Measurements from ENCODE around the gene TMEM259.

TMEM259 gene

GRCh38 chr19:961866-962620 is 58.9 kb downstream of the TMEM259 start:
- no peaks in the 10 kb centered on the region for H3K36me3 ChIP-seq (ENCODE audit: control insufficient read depth, insufficient read depth, low read length)
- no peaks in the 10 kb centered on the region for H3K9me3 ChIP-seq (ENCODE audit: control insufficient read depth, low read length)
- H3K9ac ChIP-seq = no peak overlapping the region
- H3K4me3 ChIP-seq (ENCODE audit: low read depth, low read length) = no peak overlapping the region
- no peak overlapping the region for H2AFZ ChIP-seq
- peaks cover 4% of the 10 kb centered on the region for H3K79me2 ChIP-seq
- H3K27me3 ChIP-seq (ENCODE audit: control insufficient read depth, insufficient read depth, low read length) = no peaks in the 10 kb centered on the region
- H3K27ac ChIP-seq = no peak overlapping the region
- no peak overlapping the region for H3K4me2 ChIP-seq (ENCODE audit: low read length)
- H3K4me1 ChIP-seq = no peaks in the 10 kb centered on the region
- no peak for TF ChIP-seq CTCF (IDR thresholded peaks at IDR 0.05)

GRCh38 chr19:960601-960938 is 60.4 kb downstream of the TMEM259 start:
- Histone ChIP-seq H3K9ac (no peak overlapping the region), H3K79me2 (peaks cover 12% of the 10 kb centered on the region), H3K4me2 (ENCODE audit: low read length) (no peak overlapping the region), H2AFZ (no peak overlapping the region), H3K36me3 (ENCODE audit: control insufficient read depth, insufficient read depth, low read length) (no peaks in the 10 kb centered on the region), H3K9me3 (ENCODE audit: control insufficient read depth, low read length) (no peaks in the 10 kb centered on the region), H3K27me3 (ENCODE audit: control insufficient read depth, insufficient read depth, low read length) (no peaks in the 10 kb centered on the region), H3K4me1 (no peaks in the 10 kb centered on the region), H3K27ac (no peak overlapping the region), H3K4me3 (ENCODE audit: low read depth, low read length) (no peak overlapping the region)
- TF ChIP-seq CTCF (IDR thresholded peaks at IDR 0.05) = no peak

GRCh38 chr19:960020-960419 is 60.9 kb downstream of the TMEM259 start:
- no peak overlapping the region for H2AFZ ChIP-seq
- TF ChIP-seq CTCF (IDR thresholded peaks at IDR 0.05) = no peak
- H3K9me3 ChIP-seq (ENCODE audit: control insufficient read depth, low read length) = no peaks in the 10 kb centered on the region
- H3K9ac ChIP-seq = no peak overlapping the region
- no peak overlapping the region for H3K4me3 ChIP-seq (ENCODE audit: low read depth, low read length)
- H3K4me1 ChIP-seq = no peaks in the 10 kb centered on the region
- H3K27ac ChIP-seq = no peak overlapping the region
- H3K79me2 ChIP-seq = peaks cover 15% of the 10 kb centered on the region
- H3K27me3 ChIP-seq (ENCODE audit: control insufficient read depth, insufficient read depth, low read length) = no peaks in the 10 kb centered on the region
- no peak overlapping the region for H3K4me2 ChIP-seq (ENCODE audit: low read length)
- no peaks in the 10 kb centered on the region for H3K36me3 ChIP-seq (ENCODE audit: control insufficient read depth, insufficient read depth, low read length)
